ENCODE data around the gene TMEM179. TPM values are rescaled to one million over a fixed set of nuclear protein-coding genes. Genes with fewer than 3 reads are reported as not detected.

Gene TMEM179
- total and polyA plus RNA-seq, 2 donors (not counting 1 experiment from before 2014, with no cell fraction given): not detected

DNA sequence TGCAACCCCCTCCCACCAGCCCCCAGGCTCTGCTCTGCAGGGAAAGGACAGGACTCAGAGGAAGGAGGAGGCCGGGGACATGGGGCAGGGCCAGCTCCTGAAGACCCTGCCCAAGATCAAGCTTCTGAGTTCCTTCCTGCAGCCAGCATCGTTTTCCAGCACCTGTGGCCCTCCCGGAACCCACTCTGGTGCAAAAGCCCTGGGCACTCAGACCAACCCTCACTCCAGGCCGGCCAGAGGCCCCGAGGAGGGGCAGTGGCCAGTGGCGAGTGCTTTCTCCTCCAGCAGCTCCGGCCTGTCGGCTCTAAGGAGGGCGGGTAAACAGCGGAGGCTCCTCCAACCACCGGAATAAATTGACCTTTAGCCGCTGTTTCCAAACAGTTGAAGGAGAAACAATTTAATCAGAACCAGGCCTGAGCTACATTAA is 10.8 kb downstream of the TMEM179 start:
- H2AFZ ChIP-seq (ENCODE audit: insufficient read depth, low read depth, low read length, poor library complexity, severe bottlenecking): no peak overlapping the region
- no peaks in the 10 kb centered on the region for H3K9me3 ChIP-seq (ENCODE audit: control extremely low read depth in 1 of 3, control insufficient read depth in 2 of 3, insufficient read depth in 1 of 3, low read length in 2 of 3)
- no peak overlapping the region for H3K4me3 ChIP-seq (ENCODE audit: control extremely low read depth in 1 of 5, extremely low read depth in 1 of 5, insufficient read depth in 1 of 5, low read depth in 2 of 5, low read length in 4 of 5)
- no peak overlapping the region for H3K4me3 Mint-ChIP-seq
- no peaks in the 10 kb centered on the region for H3K9me3 Mint-ChIP-seq (ENCODE audit: insufficient read depth)
- ATAC-seq (ENCODE audit: low read depth): no peak
- no peak overlapping the region for H3K27ac Mint-ChIP-seq
- H3K27me3 Mint-ChIP-seq: peaks cover 16% of the 10 kb centered on the region
- H4K20me1 ChIP-seq (ENCODE audit: control insufficient read depth, insufficient read depth, low read length, poor library complexity, severe bottlenecking): no peaks in the 10 kb centered on the region
- H3K4me1 Mint-ChIP-seq: no peaks in the 10 kb centered on the region
- H3K4me2 ChIP-seq (replicated peaks; ENCODE audit: low read depth, low read length, poor library complexity, severe bottlenecking): no peak overlapping the region
- intact Hi-C loops (cut with micrococcal nuclease): no loop called here
- no peak overlapping the region for H3K9ac ChIP-seq (ENCODE audit: low read length)
- DNase-seq: no peak
- TF ChIP-seq, protein P1, sequence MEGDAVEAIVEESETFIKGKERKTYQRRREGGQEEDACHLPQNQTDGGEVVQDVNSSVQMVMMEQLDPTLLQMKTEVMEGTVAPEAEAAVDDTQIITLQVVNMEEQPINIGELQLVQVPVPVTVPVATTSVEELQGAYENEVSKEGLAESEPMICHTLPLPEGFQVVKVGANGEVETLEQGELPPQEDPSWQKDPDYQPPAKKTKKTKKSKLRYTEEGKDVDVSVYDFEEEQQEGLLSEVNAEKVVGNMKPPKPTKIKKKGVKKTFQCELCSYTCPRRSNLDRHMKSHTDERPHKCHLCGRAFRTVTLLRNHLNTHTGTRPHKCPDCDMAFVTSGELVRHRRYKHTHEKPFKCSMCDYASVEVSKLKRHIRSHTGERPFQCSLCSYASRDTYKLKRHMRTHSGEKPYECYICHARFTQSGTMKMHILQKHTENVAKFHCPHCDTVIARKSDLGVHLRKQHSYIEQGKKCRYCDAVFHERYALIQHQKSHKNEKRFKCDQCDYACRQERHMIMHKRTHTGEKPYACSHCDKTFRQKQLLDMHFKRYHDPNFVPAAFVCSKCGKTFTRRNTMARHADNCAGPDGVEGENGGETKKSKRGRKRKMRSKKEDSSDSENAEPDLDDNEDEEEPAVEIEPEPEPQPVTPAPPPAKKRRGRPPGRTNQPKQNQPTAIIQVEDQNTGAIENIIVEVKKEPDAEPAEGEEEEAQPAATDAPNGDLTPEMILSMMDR (IDR thresholded peaks at IDR 0.05): no peak
- no peak for TF ChIP-seq EZH2 (IDR thresholded peaks at IDR 0.05; ENCODE audit: borderline replicate concordance, insufficient read depth, low read depth, low read length, poor library complexity, severe bottlenecking)
- no peak overlapping the region for H3K27ac ChIP-seq (ENCODE audit: low read length in 2 of 2)
- 91% methylated on average over 12 of the region's 12 CpGs for WGBS (ENCODE audit: insufficient coverage)
- ChIA-PET CTCF (no interaction called here), POLR2A (no interaction called here)
- H3K79me2 ChIP-seq (ENCODE audit: control insufficient read depth, insufficient read depth, low read length): no peaks in the 10 kb centered on the region
- H3K27me3 ChIP-seq (replicated peaks in 1 of 4; ENCODE audit: control extremely low read depth in 1 of 4, control insufficient read depth in 3 of 4, insufficient read depth in 4 of 4, low read length in 3 of 4): peaks cover 0 to 5% (median 0%) of the 10 kb centered on the region in 4 experiments
- no peaks in the 10 kb centered on the region for H3K4me1 ChIP-seq (ENCODE audit: control insufficient read depth in 2 of 2, insufficient read depth in 2 of 2, low read length in 2 of 2)
- H3K36me3 ChIP-seq (replicated peaks in 1 of 2; ENCODE audit: control extremely low read depth in 1 of 2, control insufficient read depth in 1 of 2, extremely low read depth in 1 of 2, insufficient read depth in 2 of 2, low read length in 1 of 2): no peaks in the 10 kb centered on the region

DNA sequence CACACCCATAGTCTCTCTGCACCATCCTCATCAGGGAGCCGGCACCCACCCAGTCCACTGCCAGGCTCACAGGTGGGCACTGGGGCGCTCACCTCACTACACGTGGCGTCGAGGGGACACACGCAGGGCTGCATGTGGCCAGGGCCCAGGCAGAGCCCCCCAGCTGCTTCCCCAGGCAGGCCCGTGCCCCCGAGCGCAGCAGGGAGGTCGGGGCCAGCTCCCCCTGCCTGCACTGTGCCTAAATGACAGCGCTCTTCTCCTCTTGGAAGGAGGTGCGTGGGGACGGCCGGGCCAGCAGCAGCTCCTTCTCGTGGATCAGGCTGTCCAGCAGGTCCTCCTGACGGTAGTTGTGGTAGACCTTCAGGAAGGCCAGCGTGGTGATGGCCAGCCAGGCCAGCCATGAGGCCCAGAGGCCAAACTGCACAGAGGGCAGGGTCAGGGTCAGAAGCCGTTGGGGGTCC is 11.3 kb downstream of the TMEM179 start:
- no peaks in the 10 kb centered on the region for H4K20me1 ChIP-seq (ENCODE audit: control insufficient read depth, insufficient read depth, low read length, poor library complexity, severe bottlenecking)
- ChIA-PET CTCF (no interaction called here), POLR2A (no interaction called here)
- peaks cover 16% of the 10 kb centered on the region for H3K27me3 Mint-ChIP-seq
- no peaks in the 10 kb centered on the region for H3K36me3 ChIP-seq (replicated peaks in 1 of 2; ENCODE audit: control extremely low read depth in 1 of 2, control insufficient read depth in 1 of 2, extremely low read depth in 1 of 2, insufficient read depth in 2 of 2, low read length in 1 of 2)
- intact Hi-C loops (cut with micrococcal nuclease): no loop called here
- H3K9ac ChIP-seq (ENCODE audit: low read length): no peak overlapping the region
- H3K4me1 Mint-ChIP-seq: no peaks in the 10 kb centered on the region
- no peak overlapping the region for H2AFZ ChIP-seq (ENCODE audit: insufficient read depth, low read depth, low read length, poor library complexity, severe bottlenecking)
- ATAC-seq (ENCODE audit: low read depth): no peak
- DNase-seq: no peak
- TF ChIP-seq, protein P1 (IDR thresholded peaks at IDR 0.05): no peak
- no peak for TF ChIP-seq EZH2 (IDR thresholded peaks at IDR 0.05; ENCODE audit: borderline replicate concordance, insufficient read depth, low read depth, low read length, poor library complexity, severe bottlenecking)
- no peak overlapping the region for H3K4me2 ChIP-seq (replicated peaks; ENCODE audit: low read depth, low read length, poor library complexity, severe bottlenecking)
- no peaks in the 10 kb centered on the region for H3K79me2 ChIP-seq (ENCODE audit: control insufficient read depth, insufficient read depth, low read length)
- H3K27me3 ChIP-seq (replicated peaks in 1 of 4; ENCODE audit: control extremely low read depth in 1 of 4, control insufficient read depth in 3 of 4, insufficient read depth in 4 of 4, low read length in 3 of 4): peaks cover 0 to 5% (median 0%) of the 10 kb centered on the region in 4 experiments
- no peak overlapping the region for H3K27ac ChIP-seq (ENCODE audit: low read length in 2 of 2)
- no peak overlapping the region for H3K4me3 ChIP-seq (ENCODE audit: control extremely low read depth in 1 of 5, extremely low read depth in 1 of 5, insufficient read depth in 1 of 5, low read depth in 2 of 5, low read length in 4 of 5)
- no peaks in the 10 kb centered on the region for H3K9me3 Mint-ChIP-seq (ENCODE audit: insufficient read depth)
- H3K4me3 Mint-ChIP-seq: no peak overlapping the region
- 73% methylated on average over 17 of the region's 18 CpGs for WGBS (ENCODE audit: insufficient coverage)
- no peak overlapping the region for H3K27ac Mint-ChIP-seq
- H3K4me1 ChIP-seq (ENCODE audit: control insufficient read depth in 2 of 2, insufficient read depth in 2 of 2, low read length in 2 of 2): no peaks in the 10 kb centered on the region
- H3K9me3 ChIP-seq (ENCODE audit: control extremely low read depth in 1 of 3, control insufficient read depth in 2 of 3, insufficient read depth in 1 of 3, low read length in 2 of 3): no peaks in the 10 kb centered on the region

All from B cell (primary cell).